Measurements from ENCODE around the gene METTL23. TPM values are rescaled to one million over a fixed set of nuclear protein-coding genes. Genes with fewer than 3 reads are reported as not detected.
"Not testable (repeated sequence)": the region's sequence is repeated elsewhere in the genome, so short reads cannot be mapped to it uniquely, and the experiment has no call there.

The METTL23 gene
- polyA plus RNA-seq, 5 donors = 37.4 to 43.3 (median 38.9) TPM

GRCh38 chr17:76710863-76711611 is 15.6 kb upstream of the METTL23 start, which contains the start of gene MXRA7:
Gene MXRA7 (minus strand): TSS chr17:76710965. CDS start chr17:76710946, 19 bp downstream.
- peak in 1 of 2 donors; percentile 66 for DNase-seq

- not testable (repeated sequence) for DNase-seq
Observed at GRCh38 chr17:76712321-76712720, 14.3 kb upstream of the METTL23 start.

DNA sequence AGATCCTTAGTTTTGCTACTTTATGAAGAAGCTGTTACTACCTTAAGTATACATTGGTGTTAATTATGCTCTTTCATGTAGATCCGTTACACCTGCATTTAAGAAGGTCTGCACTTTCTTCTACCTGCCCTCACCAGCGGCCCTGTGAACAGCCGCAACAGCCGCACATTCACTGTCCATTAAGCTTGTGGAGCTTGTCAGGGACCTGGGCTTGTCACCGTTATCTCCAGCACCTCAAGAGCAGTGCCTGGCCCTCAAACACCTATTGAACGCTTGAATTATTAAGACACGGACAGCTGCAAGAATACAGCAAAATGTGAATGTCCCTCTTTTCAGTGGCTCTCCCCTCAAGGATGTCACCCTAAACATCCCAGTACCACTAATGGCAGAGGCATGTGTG is 12.9 kb upstream of the METTL23 start:
- DNase-seq = no peak

GRCh38 chr17:76714336-76714735 is 12.3 kb upstream of the METTL23 start:
- no peak for DNase-seq

DNA sequence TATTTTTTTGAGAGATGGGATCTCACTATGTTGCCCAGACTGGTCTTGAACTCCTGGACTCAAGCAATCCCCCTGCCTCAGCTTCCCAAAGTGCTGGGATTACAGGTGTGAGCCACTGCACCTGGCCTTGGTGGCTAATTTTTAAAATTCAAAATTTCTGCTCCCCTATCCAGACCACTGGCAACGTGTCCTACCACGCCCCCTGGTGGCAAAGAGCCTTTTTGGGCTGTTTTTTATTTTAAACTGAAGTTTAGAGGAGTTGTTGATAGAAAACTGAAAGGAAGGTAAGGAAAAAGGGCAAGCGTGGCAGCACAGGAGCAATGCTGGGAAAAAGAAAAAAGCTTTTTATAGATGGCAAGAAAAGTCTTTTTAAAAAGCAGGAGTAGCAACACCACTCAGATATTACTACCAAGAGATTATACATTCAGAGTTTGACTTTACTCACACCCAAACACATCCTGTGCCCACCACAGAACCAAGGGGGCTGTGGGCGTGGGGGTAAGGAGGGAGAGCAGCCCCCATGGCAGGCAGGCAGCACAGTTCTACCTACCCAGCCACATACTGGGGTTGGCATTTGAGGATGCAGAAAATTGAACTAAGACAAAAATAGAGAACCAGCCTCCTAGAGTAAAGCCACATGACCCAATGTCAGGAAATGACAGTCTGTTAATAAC is 11.7 kb upstream of the METTL23 start:
- DNase-seq = no peak

DNA sequence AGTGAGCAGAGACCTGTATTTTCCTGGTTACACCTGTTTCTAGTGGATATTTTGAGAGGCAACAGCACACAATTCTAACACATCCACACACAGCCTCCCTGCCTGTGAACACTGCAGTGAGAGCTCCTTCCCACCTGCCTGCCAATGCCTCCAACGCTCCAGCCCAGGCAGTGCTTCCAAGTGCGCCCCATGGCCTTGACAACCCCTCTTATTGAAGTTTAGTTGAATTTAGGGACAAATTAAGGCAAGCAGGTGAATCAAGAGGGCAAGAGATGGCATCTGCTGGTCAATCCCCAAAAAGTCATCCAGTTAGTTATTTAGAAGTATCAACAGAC is 11.2 kb upstream of the METTL23 start:
- DNase-seq = no peak

DNA sequence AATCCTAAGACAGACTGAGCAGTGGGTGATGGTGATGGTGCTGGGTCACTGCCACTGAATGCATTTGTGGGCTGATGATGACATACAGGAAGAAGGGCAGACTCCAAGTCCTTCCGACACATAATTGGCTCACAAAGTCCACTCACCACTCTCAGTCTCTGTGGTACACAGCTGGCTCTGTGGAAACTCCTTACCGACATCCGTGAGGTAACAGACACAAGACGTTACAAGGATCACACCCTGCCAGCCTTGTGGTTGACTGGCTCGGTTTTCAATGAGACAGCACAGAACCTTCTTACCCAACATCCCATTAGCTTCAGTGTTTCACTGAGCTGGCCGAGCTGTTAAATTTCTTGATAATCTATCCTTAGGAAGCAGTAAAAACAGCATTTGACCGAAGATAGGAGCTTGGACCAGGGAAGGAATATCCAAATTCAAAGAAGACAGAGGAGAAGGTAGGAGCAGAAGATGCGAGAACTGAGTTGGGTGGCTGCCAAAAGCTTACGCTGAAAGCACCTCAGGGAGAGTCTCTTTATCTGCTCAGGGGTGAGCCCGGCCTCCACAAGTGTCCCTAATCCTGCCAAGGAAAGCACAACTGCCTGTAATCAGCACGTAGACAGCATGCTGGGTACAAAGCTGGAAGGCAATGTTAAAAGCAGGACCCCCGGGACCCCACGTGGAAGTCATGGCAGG is 10.3 kb upstream of the METTL23 start:
- DNase-seq = no peak

- DNase-seq = no peak
Observed at GRCh38 chr17:76716839-76717215, 9.8 kb upstream of the METTL23 start.

DNA sequence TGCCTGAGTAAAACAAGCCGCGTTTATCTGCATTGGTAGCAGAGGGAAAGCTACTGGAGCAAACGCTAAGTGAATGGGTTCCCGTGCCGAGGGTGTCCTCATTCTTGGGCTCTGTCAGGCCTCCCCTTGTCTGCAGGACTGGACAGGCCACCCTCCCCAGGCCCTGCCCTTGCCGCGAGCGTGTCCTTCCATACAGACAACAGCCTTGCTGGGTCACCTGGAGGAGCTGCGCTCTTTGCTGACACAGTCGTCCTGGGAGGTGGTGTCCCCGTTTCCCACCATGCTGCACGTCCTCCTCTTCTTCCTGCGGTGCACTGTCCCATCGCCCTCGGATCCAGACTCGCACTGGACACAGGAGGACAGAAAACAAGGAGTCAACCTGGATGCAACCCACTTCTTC is 8.1 kb upstream of the METTL23 start:
- DNase-seq = no peak

DNA sequence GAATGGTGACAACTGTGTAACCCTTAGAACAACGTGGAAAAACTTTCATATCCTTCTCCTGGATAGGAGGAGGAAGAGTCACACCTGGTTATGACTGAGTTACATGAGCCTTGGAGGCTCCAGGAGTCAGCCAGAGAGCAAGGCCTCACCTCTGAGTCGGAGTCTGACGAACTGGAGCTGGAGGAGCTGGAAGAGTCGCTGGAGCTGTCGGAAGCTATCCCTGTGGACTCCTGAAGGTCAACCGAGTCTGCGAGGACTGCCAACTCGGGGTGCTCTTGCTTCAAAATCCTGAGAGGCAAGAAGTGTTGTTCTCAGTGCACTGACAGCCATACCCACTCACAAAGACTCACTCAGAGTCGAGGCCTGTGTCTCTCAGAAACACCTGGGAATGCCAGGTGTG is 6.4 kb upstream of the METTL23 start:
- DNase-seq = no peak

DNA sequence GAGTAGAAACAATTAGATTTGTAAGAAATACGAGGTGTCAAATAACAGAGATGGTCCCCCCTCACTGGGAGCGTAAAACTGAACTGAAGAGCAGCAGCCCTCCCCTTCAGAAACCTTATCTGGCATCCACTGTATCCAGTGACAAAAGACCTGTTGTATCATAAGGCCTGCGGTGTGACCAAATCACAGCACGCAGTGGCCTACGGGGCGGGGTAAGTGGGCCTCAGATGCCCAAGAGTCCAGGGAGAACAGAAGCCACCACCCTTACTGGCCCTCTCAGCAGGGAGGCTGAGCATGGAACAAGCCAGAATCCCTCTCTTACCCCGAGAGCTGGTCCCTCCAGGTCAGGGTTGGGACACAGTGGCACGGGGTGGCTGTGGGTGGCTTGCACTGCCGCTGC is 5.7 kb upstream of the METTL23 start:
- DNase-seq = no peak

DNA sequence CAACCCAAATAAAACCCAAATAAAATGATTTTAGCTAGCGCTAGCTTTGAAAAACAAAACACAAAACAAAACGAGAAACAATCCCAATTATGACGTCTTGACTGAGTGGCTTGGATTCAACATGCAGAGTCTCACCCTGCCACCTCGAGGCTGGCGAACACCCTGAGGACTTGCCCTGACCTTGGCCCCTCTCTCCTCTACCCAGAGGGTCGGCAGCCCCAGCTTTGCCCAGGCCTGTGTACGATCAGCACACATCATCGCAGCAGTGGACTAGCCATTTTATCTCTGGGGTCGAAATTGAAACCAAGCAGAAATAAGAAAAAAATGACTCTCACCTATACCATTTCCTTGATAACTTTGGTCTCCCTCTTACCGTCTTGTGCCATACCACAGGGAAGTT is 5.2 kb upstream of the METTL23 start:
- no peak for DNase-seq

DNA sequence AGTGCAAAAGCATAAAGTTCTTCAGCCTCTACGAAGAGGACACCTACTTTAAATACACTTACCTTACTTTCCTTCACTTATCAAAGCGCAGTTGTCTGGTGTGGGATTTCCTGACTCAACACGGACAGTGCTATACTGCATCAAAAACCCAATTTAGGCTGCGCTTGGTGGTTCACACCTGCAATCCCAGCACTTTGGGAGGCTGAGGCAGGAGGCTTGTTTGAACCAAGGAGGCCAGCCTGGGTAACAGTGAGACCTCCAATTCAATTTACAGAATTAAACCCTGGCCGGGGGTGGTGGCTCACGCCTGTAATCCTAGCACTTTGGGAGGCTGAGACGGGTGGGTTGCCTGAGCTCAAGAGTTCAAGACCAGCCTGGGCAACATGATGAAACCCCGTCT is 4.4 kb upstream of the METTL23 start:
- no peak for DNase-seq

- not testable (repeated sequence) for DNase-seq
Observed at GRCh38 chr17:76722977-76723376, 3.7 kb upstream of the METTL23 start.

- no peak for DNase-seq
Observed at GRCh38 chr17:76723812-76724211, 2.8 kb upstream of the METTL23 start.

GRCh38 chr17:76725580-76726230 is 934 bp upstream of the METTL23 start:
- peak in 1 of 2 donors; percentile 47 for DNase-seq

GRCh38 chr17:76726231-76726775 is 336 bp upstream of the METTL23 start, which contains the start of gene JMJD6:
Gene JMJD6 (minus strand): TSS chr17:76726606. CDS start chr17:76726475, 131 bp downstream.
- peak; percentile 96 to 97 for DNase-seq

DNA sequence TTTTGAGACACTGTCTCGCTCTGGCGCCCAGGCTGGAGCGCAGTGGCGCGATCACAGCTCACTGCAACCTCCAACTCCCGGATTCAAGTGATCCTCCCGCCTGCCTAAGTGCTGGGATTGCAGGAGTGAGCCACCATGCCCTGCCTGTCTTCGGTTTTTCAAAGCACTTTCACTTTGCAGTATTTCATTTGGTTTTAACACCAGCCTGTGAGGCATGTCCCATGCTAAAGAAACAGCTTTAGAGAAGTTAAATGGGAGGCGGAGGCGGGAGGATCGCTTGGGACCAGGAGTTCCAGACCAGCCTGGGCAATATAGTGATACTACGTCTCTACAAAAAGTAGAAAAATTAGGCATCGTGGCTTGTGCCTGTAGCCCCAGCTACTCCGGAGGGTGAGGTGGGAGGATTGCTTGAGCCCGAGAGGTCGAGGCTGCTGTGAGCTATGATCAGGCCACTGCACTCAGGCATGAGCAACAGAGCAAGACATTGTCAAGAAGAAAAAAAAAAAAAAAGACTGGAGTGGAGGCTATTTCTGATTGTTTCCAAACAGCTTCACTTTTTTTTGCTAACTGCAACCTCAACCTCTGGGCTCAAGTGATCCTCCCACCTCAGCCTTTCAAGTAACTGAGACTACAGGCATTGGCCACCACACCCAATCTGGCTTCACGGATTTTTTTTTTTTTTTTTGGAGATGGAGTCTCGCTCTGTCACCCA is 1.3 kb downstream of the METTL23 start:
- no peak for DNase-seq

DNA sequence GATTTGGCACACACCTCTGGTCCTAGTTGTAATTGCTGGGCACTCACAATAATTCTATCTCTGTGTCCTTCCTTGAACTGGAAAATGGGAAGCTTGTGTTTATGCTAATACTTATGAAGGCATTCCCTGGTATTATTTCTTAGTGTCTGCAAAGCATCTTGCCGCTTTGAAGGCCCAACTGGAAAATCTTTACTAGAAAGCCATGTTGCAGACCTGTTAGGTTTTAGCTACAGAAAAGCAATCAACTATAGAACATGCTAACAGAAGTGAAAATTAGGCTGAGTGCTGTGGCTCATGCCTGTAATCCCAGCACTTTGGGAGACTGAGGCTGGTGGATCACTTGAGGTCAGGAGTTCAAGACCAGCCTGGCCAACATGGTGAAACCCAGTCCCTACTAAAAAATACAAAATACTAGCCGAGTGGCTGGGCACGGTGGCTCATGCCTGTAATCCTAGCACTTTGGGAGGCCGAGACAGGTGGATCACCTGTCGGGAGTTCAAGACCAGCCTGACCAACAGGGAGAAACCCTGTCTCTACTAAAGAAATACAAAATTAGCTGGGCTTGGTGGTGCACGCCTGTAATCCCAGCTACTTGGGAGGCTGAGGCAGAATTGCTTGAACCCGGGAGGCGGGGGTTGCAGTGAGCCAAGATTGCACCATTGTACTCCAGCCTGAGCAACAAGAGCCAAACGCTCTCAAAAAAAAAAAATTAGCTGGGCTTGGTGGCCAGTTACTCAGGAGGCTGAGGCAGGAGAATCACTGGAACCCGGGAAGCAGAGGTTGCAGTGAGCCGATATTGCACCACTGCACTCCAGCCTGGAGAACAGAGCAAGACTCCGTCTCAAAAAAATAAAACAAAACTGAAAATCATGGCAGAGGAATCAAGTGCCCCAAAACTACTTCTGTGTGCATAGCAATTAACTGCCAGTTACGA is 5.4 kb downstream of the METTL23 start:
- DNase-seq = not testable (repeated sequence)
